ENCODE measurements around the gene KCNK16. TPM values are rescaled to one million over a fixed set of nuclear protein-coding genes. Genes with fewer than 3 reads are reported as not detected.

Gene KCNK16
- polyA plus RNA-seq, 3 donors from 2014 or later = not detected

- Mint-ChIP-seq H3K27ac (no peak overlapping the region), H3K4me3 (no peak overlapping the region), H3K9me3 (peaks cover 0 to 2% (median 0%) of the 10 kb centered on the region in 6 donors), H3K36me3 (no peaks in the 10 kb centered on the region), H3K4me1 (no peaks in the 10 kb centered on the region), H3K27me3 (ENCODE audit: low read depth in 3 of 3) (peaks cover 2 to 4% (median 3%) of the 10 kb centered on the region in 3 donors)
- DNase-seq = no peak
These were observed 52.5 kb downstream of the KCNK16 start for GRCh38 chr6:39269961-39270360.

GRCh38 chr6:39268721-39269120, 53.8 kb downstream of the KCNK16 start:
- Mint-ChIP-seq H3K27ac (no peak overlapping the region), H3K4me3 (no peak overlapping the region), H3K36me3 (no peaks in the 10 kb centered on the region), H3K9me3 (peaks cover 0 to 2% (median 0%) of the 10 kb centered on the region in 6 donors), H3K27me3 (ENCODE audit: low read depth in 3 of 3) (peaks cover 2 to 4% (median 3%) of the 10 kb centered on the region in 3 donors), H3K4me1 (no peaks in the 10 kb centered on the region)
- DNase-seq = no peak

GRCh38 chr6:39268171-39268570, 54.3 kb downstream of the KCNK16 start:
- H3K9me3 Mint-ChIP-seq = peaks cover 0 to 2% (median 0%) of the 10 kb centered on the region in 6 donors
- H3K27me3 Mint-ChIP-seq (ENCODE audit: low read depth in 3 of 3) = peaks cover 2 to 3% (median 3%) of the 10 kb centered on the region in 3 donors
- no peak overlapping the region for H3K27ac Mint-ChIP-seq
- DNase-seq = no peak
- no peaks in the 10 kb centered on the region for H3K36me3 Mint-ChIP-seq
- H3K4me1 Mint-ChIP-seq = no peaks in the 10 kb centered on the region
- H3K4me3 Mint-ChIP-seq = no peak overlapping the region

GRCh38 chr6:39266782-39267355, 55.6 kb downstream of the KCNK16 start:
- Mint-ChIP-seq H3K27ac (no peak overlapping the region), H3K4me1 (no peaks in the 10 kb centered on the region)
- DNase-seq = no peak

GRCh38 chr6:39266375-39266774, 56.1 kb downstream of the KCNK16 start:
- Mint-ChIP-seq H3K36me3 (no peaks in the 10 kb centered on the region), H3K27ac (no peak overlapping the region), H3K27me3 (ENCODE audit: low read depth in 3 of 3) (peaks cover 3 to 6% (median 3%) of the 10 kb centered on the region in 3 donors), H3K4me3 (no peak overlapping the region), H3K4me1 (no peaks in the 10 kb centered on the region), H3K9me3 (no peaks in the 10 kb centered on the region)
- no peak for DNase-seq

More at GRCh38 chr6:39266782-39267355, 55.6 kb downstream of the KCNK16 start:
- Mint-ChIP-seq H3K4me3 (no peak overlapping the region), H3K27me3 (ENCODE audit: low read depth in 3 of 3) (peaks cover 3 to 4% (median 3%) of the 10 kb centered on the region in 3 donors), H3K9me3 (no peaks in the 10 kb centered on the region), H3K36me3 (no peaks in the 10 kb centered on the region)

Other genes with a start within 250 kb of the KCNK16 start
- 10 to 100 TPM; 10.4 to 17.4 (median 16.1) TPM for gene SAYSD1, start 207.5 kb downstream of the KCNK16 start, polyA plus RNA-seq
- gene KCNK5, start 93.2 kb downstream of the KCNK16 start, polyA plus RNA-seq = under 1 TPM in 1 of 3 donors, not detected in 2; 0.08 TPM
- 1 to 10 TPM in 1 of 3 donors, under 1 TPM in 1, not detected in 1; 0.53 to 1.1 TPM for gene KCNK17, start 8.3 kb downstream of the KCNK16 start, polyA plus RNA-seq

Measured in immature natural killer cell (primary cell).